ENCODE measurements around the gene PHF2.

Gene PHF2

GRCh38 chr9:93587651-93588347 is 11.4 kb downstream of the PHF2 start:
- DNase-seq: no peak

GRCh38 chr9:93588641-93589609 is 12.5 kb downstream of the PHF2 start:
- DNase-seq: no peak

GRCh38 chr9:93589688-93590087 is 13.3 kb downstream of the PHF2 start:
- DNase-seq: no peak

GRCh38 chr9:93590609-93591234 is 14.3 kb downstream of the PHF2 start:
- no peak for DNase-seq

GRCh38 chr9:93591301-93592007 is 15.1 kb downstream of the PHF2 start:
- DNase-seq: no peak

- DNase-seq: no peak
Measured at GRCh38 chr9:93592008-93592642, 15.7 kb downstream of the PHF2 start.

- no peak for DNase-seq
Measured at GRCh38 chr9:93592643-93593021, 16.2 kb downstream of the PHF2 start.

- no peak for DNase-seq
Measured at GRCh38 chr9:93593144-93593658, 16.8 kb downstream of the PHF2 start.

GRCh38 chr9:93594041-93594756 is 17.8 kb downstream of the PHF2 start:
- DNase-seq: no peak

- DNase-seq: no peak
Measured at GRCh38 chr9:93595461-93595860, 19.1 kb downstream of the PHF2 start.

- no peak for DNase-seq
Measured at GRCh38 chr9:93595861-93596365, 19.5 kb downstream of the PHF2 start.

GRCh38 chr9:93596399-93596798 is 20.0 kb downstream of the PHF2 start:
- no peak for DNase-seq

- no peak for DNase-seq
Measured at GRCh38 chr9:93597142-93597706, 20.8 kb downstream of the PHF2 start.

GRCh38 chr9:93597871-93598646 is 21.7 kb downstream of the PHF2 start:
- no peak for DNase-seq

GRCh38 chr9:93598647-93599241 is 22.4 kb downstream of the PHF2 start:
- DNase-seq: no peak

GRCh38 chr9:93599571-93600403 is 23.4 kb downstream of the PHF2 start:
- DNase-seq: no peak

- DNase-seq: no peak
Measured at GRCh38 chr9:93600504-93600903, 24.1 kb downstream of the PHF2 start.

GRCh38 chr9:93601063-93601462 is 24.7 kb downstream of the PHF2 start:
- no peak for DNase-seq

- DNase-seq: no peak
Measured at GRCh38 chr9:93601666-93602065, 25.3 kb downstream of the PHF2 start.

All from GOT3 (cell line).